ENCODE measurements around the gene SHISA9. TPM values are rescaled to one million over a fixed set of nuclear protein-coding genes. Genes with fewer than 3 reads are reported as not detected.

SHISA9 gene
- total RNA-seq, 3 donors from 2014 or later = 0.33 to 4.1 TPM; not detected in 1

GRCh38 chr16:13178318-13178717 is 276.9 kb downstream of the SHISA9 start:
- Histone ChIP-seq H3K4me3 (no peak overlapping the region), H3K27me3 (no peaks in the 10 kb centered on the region), H3K27ac (no peak overlapping the region), H3K4me1 (no peaks in the 10 kb centered on the region), H3K9me3 (peaks cover 0 to 6% of the 10 kb centered on the region in 2 donors), H3K36me3 (no peaks in the 10 kb centered on the region)
- intact Hi-C loops (cut with DNase I; ENCODE audit: low total_unique reads) = no loop called here
- no peak for DNase-seq (ENCODE audit: low spot score in 2 of 2)
- TF ChIP-seq POLR2A (IDR thresholded peaks at IDR 0.05) (no peak), POLR2AphosphoS5 (IDR thresholded peaks at IDR 0.05) (no peak)
- TF ChIP-seq, protein P1, sequence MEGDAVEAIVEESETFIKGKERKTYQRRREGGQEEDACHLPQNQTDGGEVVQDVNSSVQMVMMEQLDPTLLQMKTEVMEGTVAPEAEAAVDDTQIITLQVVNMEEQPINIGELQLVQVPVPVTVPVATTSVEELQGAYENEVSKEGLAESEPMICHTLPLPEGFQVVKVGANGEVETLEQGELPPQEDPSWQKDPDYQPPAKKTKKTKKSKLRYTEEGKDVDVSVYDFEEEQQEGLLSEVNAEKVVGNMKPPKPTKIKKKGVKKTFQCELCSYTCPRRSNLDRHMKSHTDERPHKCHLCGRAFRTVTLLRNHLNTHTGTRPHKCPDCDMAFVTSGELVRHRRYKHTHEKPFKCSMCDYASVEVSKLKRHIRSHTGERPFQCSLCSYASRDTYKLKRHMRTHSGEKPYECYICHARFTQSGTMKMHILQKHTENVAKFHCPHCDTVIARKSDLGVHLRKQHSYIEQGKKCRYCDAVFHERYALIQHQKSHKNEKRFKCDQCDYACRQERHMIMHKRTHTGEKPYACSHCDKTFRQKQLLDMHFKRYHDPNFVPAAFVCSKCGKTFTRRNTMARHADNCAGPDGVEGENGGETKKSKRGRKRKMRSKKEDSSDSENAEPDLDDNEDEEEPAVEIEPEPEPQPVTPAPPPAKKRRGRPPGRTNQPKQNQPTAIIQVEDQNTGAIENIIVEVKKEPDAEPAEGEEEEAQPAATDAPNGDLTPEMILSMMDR (IDR thresholded peaks at IDR 0.05) = no peak

- no peak overlapping the region for H3K27ac ChIP-seq
- H3K9me3 ChIP-seq = peaks cover 0 to 9% of the 10 kb centered on the region in 2 donors
- intact Hi-C loops (cut with DNase I; ENCODE audit: low total_unique reads) = no loop called here
- H3K4me1 ChIP-seq = no peaks in the 10 kb centered on the region
- no peak for DNase-seq (ENCODE audit: low spot score in 2 of 2)
- H3K36me3 ChIP-seq = no peaks in the 10 kb centered on the region
- no peak overlapping the region for H3K4me3 ChIP-seq
- TF ChIP-seq, protein P1 (IDR thresholded peaks at IDR 0.05) = no peak
- no peak for TF ChIP-seq POLR2A (IDR thresholded peaks at IDR 0.05)
- no peak for TF ChIP-seq POLR2AphosphoS5 (IDR thresholded peaks at IDR 0.05)
- H3K27me3 ChIP-seq = no peaks in the 10 kb centered on the region
Observed at GRCh38 chr16:13181432-13181831, 280.0 kb downstream of the SHISA9 start.

DNA sequence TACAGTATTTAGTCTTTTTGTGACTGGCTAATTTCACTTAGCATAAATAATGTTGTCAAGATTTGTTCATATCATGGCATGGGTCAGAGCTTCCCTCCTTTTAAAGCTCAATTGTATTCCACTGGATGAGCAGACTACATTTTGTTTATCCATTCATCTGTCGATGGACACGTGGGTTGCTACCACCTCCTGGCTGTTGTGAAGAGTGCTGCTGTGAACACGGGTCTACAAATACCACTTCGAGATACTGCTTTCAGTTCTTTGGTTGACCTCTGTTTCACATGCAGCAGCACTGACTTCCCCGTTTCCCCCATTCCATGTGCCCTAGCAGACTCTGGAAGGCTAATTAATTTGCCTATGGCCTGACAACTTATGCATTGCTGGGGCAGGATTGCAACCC is 285.4 kb downstream of the SHISA9 start:
- no peak for DNase-seq (ENCODE audit: low spot score in 2 of 2)
- intact Hi-C loops (cut with DNase I; ENCODE audit: low total_unique reads) = no loop called here
- Histone ChIP-seq H3K4me3 (no peak overlapping the region), H3K9me3 (peaks cover 0 to 9% of the 10 kb centered on the region in 2 donors), H3K27ac (no peak overlapping the region), H3K4me1 (no peaks in the 10 kb centered on the region), H3K27me3 (no peaks in the 10 kb centered on the region), H3K36me3 (no peaks in the 10 kb centered on the region)
- TF ChIP-seq, protein P1 (IDR thresholded peaks at IDR 0.05) = no peak
- no peak for TF ChIP-seq POLR2A (IDR thresholded peaks at IDR 0.05)
- TF ChIP-seq POLR2AphosphoS5 (IDR thresholded peaks at IDR 0.05) = no peak

GRCh38 chr16:13189250-13189649 is 287.9 kb downstream of the SHISA9 start:
- TF ChIP-seq, protein P1 (IDR thresholded peaks at IDR 0.05) = no peak
- TF ChIP-seq POLR2AphosphoS5 (IDR thresholded peaks at IDR 0.05) (no peak), POLR2A (IDR thresholded peaks at IDR 0.05) (no peak)
- H3K27me3 ChIP-seq = no peaks in the 10 kb centered on the region
- no peak overlapping the region for H3K27ac ChIP-seq
- intact Hi-C loops (cut with DNase I; ENCODE audit: low total_unique reads) = no loop called here
- H3K4me1 ChIP-seq = no peaks in the 10 kb centered on the region
- no peak for DNase-seq (ENCODE audit: low spot score in 2 of 2)
- H3K4me3 ChIP-seq = no peak overlapping the region
- H3K36me3 ChIP-seq = no peaks in the 10 kb centered on the region
- H3K9me3 ChIP-seq = no peaks in the 10 kb centered on the region

GRCh38 chr16:13193721-13194120 is 292.3 kb downstream of the SHISA9 start:
- H3K4me3 ChIP-seq = no peak overlapping the region
- H3K27ac ChIP-seq = no peak overlapping the region
- DNase-seq (ENCODE audit: low spot score in 2 of 2) = no peak
- no peaks in the 10 kb centered on the region for H3K27me3 ChIP-seq
- H3K36me3 ChIP-seq = no peaks in the 10 kb centered on the region
- no peak for TF ChIP-seq POLR2A (IDR thresholded peaks at IDR 0.05)
- TF ChIP-seq, protein P1 (IDR thresholded peaks at IDR 0.05) = no peak
- TF ChIP-seq POLR2AphosphoS5 (IDR thresholded peaks at IDR 0.05) = no peak
- intact Hi-C loops (cut with DNase I; ENCODE audit: low total_unique reads) = no loop called here
- no peaks in the 10 kb centered on the region for H3K4me1 ChIP-seq
- H3K9me3 ChIP-seq = no peaks in the 10 kb centered on the region

Data from breast epithelium (tissue), 4 donors.